ENCODE results near the gene SLC37A2.

Gene SLC37A2

GRCh38 chr11:125071435-125071834 lies 8.3 kb downstream of the SLC37A2 start:
- peak; percentile 12 for DNase-seq (ENCODE audit: low spot score)

- DNase-seq (ENCODE audit: low spot score), result no peak
Observed at GRCh38 chr11:125071846-125072217, 8.7 kb downstream of the SLC37A2 start.

GRCh38 chr11:125072218-125072960 lies 9.3 kb downstream of the SLC37A2 start:
- DNase-seq (ENCODE audit: low spot score), result no peak

GRCh38 chr11:125072961-125073590 lies 10.0 kb downstream of the SLC37A2 start:
- no peak for DNase-seq (ENCODE audit: low spot score)

- DNase-seq (ENCODE audit: low spot score), result peak; percentile 9
Observed at GRCh38 chr11:125073616-125074483, 10.7 kb downstream of the SLC37A2 start.

GRCh38 chr11:125074511-125075241 lies 11.6 kb downstream of the SLC37A2 start:
- no peak for DNase-seq (ENCODE audit: low spot score)

GRCh38 chr11:125075242-125075625 lies 12.1 kb downstream of the SLC37A2 start:
- DNase-seq (ENCODE audit: low spot score), result no peak

- peak; percentile 40 for DNase-seq (ENCODE audit: low spot score)
Observed at GRCh38 chr11:125075900-125076317, 12.8 kb downstream of the SLC37A2 start.

GRCh38 chr11:125076378-125076945 lies 13.4 kb downstream of the SLC37A2 start:
- DNase-seq (ENCODE audit: low spot score), result no peak

GRCh38 chr11:125078016-125078415 lies 14.9 kb downstream of the SLC37A2 start:
- no peak for DNase-seq (ENCODE audit: low spot score)

GRCh38 chr11:125078516-125079140 lies 15.5 kb downstream of the SLC37A2 start:
- DNase-seq (ENCODE audit: low spot score), result no peak

GRCh38 chr11:125079151-125079877 lies 16.2 kb downstream of the SLC37A2 start:
- peak; percentile 10 for DNase-seq (ENCODE audit: low spot score)

GRCh38 chr11:125079878-125080530 lies 16.9 kb downstream of the SLC37A2 start:
- DNase-seq (ENCODE audit: low spot score), result no peak

GRCh38 chr11:125080531-125080911 lies 17.4 kb downstream of the SLC37A2 start:
- DNase-seq (ENCODE audit: low spot score), result no peak

GRCh38 chr11:125081098-125081798 lies 18.1 kb downstream of the SLC37A2 start:
- DNase-seq (ENCODE audit: low spot score), result no peak

- no peak for DNase-seq (ENCODE audit: low spot score)
Observed at GRCh38 chr11:125082040-125082439, 18.9 kb downstream of the SLC37A2 start.

- DNase-seq (ENCODE audit: low spot score), result peak; percentile 80
Observed at GRCh38 chr11:125082611-125083311, 19.7 kb downstream of the SLC37A2 start.

GRCh38 chr11:125083312-125084056 lies 20.4 kb downstream of the SLC37A2 start:
- DNase-seq (ENCODE audit: low spot score), result no peak
